ENCODE measurements around the gene TMTC1.

DNA sequence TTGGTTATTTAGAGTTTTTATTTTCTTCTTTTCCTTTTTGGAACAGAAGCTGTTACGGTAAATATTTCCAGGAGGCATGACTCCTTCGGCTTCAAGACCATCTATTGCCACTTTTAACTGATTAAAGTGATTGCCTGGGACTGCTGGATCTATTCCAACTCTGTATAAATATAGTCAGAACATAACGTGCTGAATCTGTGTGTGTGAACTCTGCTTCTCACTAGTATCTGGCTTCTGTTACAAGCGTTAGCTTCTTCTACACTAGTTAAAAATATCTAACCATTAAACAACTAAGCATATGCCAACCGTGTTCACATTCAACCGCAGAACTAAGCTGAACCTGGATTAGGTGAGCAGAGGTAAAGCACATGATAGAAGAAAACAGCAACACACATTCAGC is 49.0 kb downstream of the TMTC1 start:
- TF ChIP-seq, protein P1, sequence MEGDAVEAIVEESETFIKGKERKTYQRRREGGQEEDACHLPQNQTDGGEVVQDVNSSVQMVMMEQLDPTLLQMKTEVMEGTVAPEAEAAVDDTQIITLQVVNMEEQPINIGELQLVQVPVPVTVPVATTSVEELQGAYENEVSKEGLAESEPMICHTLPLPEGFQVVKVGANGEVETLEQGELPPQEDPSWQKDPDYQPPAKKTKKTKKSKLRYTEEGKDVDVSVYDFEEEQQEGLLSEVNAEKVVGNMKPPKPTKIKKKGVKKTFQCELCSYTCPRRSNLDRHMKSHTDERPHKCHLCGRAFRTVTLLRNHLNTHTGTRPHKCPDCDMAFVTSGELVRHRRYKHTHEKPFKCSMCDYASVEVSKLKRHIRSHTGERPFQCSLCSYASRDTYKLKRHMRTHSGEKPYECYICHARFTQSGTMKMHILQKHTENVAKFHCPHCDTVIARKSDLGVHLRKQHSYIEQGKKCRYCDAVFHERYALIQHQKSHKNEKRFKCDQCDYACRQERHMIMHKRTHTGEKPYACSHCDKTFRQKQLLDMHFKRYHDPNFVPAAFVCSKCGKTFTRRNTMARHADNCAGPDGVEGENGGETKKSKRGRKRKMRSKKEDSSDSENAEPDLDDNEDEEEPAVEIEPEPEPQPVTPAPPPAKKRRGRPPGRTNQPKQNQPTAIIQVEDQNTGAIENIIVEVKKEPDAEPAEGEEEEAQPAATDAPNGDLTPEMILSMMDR (optimal IDR thresholded peaks at IDR 0.05 in 1 of 3, IDR thresholded peaks at IDR 0.05 in 1 of 3, conservative IDR thresholded peaks at IDR 0.05 in 1 of 3; ENCODE audit: extremely low read depth in 1 of 3, insufficient read depth in 2 of 3, low read length in 3 of 3), result no peak
- TF ChIP-seq EZH2 (IDR thresholded peaks at IDR 0.05; ENCODE audit: low read length), result no peak
